Vagina (tissue), 2 donors: ENCODE results near the gene C14orf119.

Source experiments
- POLR2A ChIP-seq, 2 donors: fragments of 450-650 bp; IDR thresholded peaks; one replicate each; pipeline ENCODE4 v1.6.1; 2017; ENCODE audit warnings: antibody characterized with exemption in 2 of 2, mild to moderate bottlenecking in 2 of 2, moderate library complexity in 2 of 2
- TF ChIP-seq, protein P1 (sequence below), 3 experiments: fragments of 450-650 bp in 2 of 3; fragments of 200-600 bp in 1 of 3; sonication (generic) in 1 of 3; IDR thresholded peaks; one replicate each; pipeline ENCODE4 v1.5.1; 2017 to 2019; ENCODE audit warnings: antibody characterized with exemption in 3 of 3, mild to moderate bottlenecking in 2 of 3, moderate library complexity in 2 of 3

DNA sequence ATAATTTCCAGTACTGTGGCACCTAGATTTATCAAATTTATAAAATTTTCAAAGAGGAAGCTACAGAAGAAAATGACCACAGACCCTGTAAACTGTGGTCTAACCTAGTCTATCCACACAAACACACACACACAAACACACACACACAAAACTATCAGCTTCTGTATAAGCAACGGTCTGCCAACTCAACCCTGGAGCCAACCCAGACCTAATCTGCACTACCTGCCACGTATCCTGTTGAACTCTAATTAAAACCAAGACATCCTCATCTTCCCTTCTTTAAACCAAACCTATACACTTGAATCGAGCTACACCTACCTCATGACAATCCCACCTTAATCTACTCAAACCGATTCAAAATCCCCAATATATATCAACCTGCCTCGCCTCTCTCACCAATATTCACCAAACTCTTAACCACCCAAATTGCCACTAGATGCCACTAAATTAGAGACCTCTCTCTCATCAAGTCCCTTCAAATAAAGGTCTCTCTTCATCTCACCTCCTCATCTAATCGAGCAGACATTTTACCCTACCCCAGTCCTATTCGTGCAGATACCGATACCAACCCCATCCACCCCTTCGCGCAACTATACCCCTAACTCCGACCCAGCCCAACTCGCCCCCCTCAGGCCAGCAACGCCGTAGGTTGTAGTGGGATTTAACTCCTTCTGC is 1.2 kb upstream of the C14orf119 start:
- TF ChIP-seq, protein P1, sequence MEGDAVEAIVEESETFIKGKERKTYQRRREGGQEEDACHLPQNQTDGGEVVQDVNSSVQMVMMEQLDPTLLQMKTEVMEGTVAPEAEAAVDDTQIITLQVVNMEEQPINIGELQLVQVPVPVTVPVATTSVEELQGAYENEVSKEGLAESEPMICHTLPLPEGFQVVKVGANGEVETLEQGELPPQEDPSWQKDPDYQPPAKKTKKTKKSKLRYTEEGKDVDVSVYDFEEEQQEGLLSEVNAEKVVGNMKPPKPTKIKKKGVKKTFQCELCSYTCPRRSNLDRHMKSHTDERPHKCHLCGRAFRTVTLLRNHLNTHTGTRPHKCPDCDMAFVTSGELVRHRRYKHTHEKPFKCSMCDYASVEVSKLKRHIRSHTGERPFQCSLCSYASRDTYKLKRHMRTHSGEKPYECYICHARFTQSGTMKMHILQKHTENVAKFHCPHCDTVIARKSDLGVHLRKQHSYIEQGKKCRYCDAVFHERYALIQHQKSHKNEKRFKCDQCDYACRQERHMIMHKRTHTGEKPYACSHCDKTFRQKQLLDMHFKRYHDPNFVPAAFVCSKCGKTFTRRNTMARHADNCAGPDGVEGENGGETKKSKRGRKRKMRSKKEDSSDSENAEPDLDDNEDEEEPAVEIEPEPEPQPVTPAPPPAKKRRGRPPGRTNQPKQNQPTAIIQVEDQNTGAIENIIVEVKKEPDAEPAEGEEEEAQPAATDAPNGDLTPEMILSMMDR (IDR thresholded peaks at IDR 0.05) = no peak
- no peak for TF ChIP-seq POLR2A (IDR thresholded peaks at IDR 0.05)
